ENCODE measurements around the gene NBEA. TPM values are rescaled to one million over a fixed set of nuclear protein-coding genes. Genes with fewer than 3 reads are reported as not detected.

The NBEA gene
- total RNA-seq, 1 experiment from 2014 or later = 0.54 TPM

DNA sequence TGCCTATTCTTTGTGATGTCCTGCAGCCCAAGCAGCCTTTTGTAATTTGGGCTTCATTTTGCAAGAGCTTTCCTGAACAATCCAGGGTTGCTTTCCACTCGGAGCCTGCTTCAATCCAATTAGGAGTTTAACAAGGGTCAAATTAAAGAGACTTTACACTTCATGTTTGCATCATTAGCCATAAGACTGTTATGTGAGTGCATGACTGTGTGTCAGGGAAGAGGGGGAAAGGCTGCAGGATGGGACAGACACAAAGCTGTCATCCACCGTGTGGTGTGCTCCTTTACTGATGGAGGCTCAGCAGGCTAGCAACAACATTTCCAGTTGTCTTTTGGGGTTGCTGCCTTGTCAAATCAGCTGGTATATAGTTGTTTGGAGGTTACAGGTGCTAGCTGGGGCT, 558.1 kb downstream of the NBEA start:
- H3K27ac Mint-ChIP-seq (ENCODE audit: unreplicated experiment) = no peak overlapping the region
- no peak overlapping the region for H3K4me3 ChIP-seq (ENCODE audit: low read depth, low read length)
- BruUV-seq (replicated peaks) = no TSS peak
- no peaks in the 10 kb centered on the region for H3K36me3 Mint-ChIP-seq (ENCODE audit: insufficient read depth, unreplicated experiment)
- intact Hi-C loops (cut with micrococcal nuclease; ENCODE audit: unreplicated experiment) = no loop called here
- no peaks in the 10 kb centered on the region for H3K9me3 Mint-ChIP-seq (ENCODE audit: unreplicated experiment)
- no peaks in the 10 kb centered on the region for H3K36me3 ChIP-seq (ENCODE audit: control insufficient read depth, insufficient read depth, low read length)
- TF ChIP-seq CTCF (IDR thresholded peaks at IDR 0.05; ENCODE audit: insufficient read depth in 1 of 2, low read depth in 1 of 2, low read length in 1 of 2, severe bottlenecking in 1 of 2, unreplicated experiment in 1 of 2) = no peak
- H3K27me3 Mint-ChIP-seq (ENCODE audit: insufficient read depth, unreplicated experiment) = peaks cover 3% of the 10 kb centered on the region
- no peaks in the 10 kb centered on the region for H3K27me3 ChIP-seq (replicated peaks; ENCODE audit: control insufficient read depth, insufficient read depth, low read length)
- no peak for DNase-seq
- H3K4me1 Mint-ChIP-seq (ENCODE audit: low read depth, unreplicated experiment) = no peaks in the 10 kb centered on the region
- no peaks in the 10 kb centered on the region for H3K9me3 ChIP-seq
- CTCF ChIA-PET = no interaction called here
- no peaks in the 10 kb centered on the region for H3K4me1 ChIP-seq
- H3K4me3 Mint-ChIP-seq (ENCODE audit: unreplicated experiment) = no peak overlapping the region
- POLR2A ChIA-PET = no interaction called here

DNA sequence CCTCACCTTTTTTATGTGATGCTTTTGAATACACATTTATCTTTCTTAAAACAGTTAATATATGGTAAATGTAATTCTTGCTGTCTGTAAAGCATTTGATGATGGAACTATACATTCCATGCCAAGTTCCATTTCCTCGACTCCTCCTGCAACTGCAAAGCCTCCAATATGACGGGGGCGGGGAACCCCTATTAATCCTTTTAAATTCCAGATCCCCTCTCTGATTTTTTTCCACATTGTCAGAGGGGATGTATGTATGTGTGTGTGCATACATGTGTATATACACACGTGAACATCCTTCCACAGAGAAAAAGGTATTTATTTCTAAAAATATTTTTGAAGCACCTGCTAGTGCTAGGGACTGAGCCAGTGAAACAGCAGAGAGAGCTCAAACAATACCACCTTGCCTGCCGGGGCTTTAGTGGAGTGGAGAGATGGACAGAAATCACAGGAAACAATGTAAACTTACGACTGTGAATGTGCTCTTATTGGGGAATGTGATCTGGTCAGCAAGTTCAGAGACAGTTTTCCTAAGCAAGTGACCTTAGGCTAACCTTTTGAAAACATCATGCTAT, 559.7 kb downstream of the NBEA start:
- Mint-ChIP-seq H3K27ac (ENCODE audit: unreplicated experiment) (no peak overlapping the region), H3K4me1 (ENCODE audit: low read depth, unreplicated experiment) (no peaks in the 10 kb centered on the region), H3K27me3 (ENCODE audit: insufficient read depth, unreplicated experiment) (peaks cover 3% of the 10 kb centered on the region), H3K4me3 (ENCODE audit: unreplicated experiment) (no peak overlapping the region), H3K36me3 (ENCODE audit: insufficient read depth, unreplicated experiment) (no peaks in the 10 kb centered on the region), H3K9me3 (ENCODE audit: unreplicated experiment) (no peaks in the 10 kb centered on the region)
- BruUV-seq (replicated peaks) = no TSS peak
- Histone ChIP-seq H3K9me3 (no peaks in the 10 kb centered on the region), H3K4me1 (no peaks in the 10 kb centered on the region), H3K27me3 (replicated peaks; ENCODE audit: control insufficient read depth, insufficient read depth, low read length) (no peaks in the 10 kb centered on the region), H3K4me3 (ENCODE audit: low read depth, low read length) (no peak overlapping the region), H3K36me3 (ENCODE audit: control insufficient read depth, insufficient read depth, low read length) (no peaks in the 10 kb centered on the region)
- TF ChIP-seq CTCF (IDR thresholded peaks at IDR 0.05; ENCODE audit: insufficient read depth in 1 of 2, low read depth in 1 of 2, low read length in 1 of 2, severe bottlenecking in 1 of 2, unreplicated experiment in 1 of 2) = no peak
- CTCF ChIA-PET = no interaction called here
- POLR2A ChIA-PET = no interaction called here
- DNase-seq = no peak
- intact Hi-C loops (cut with micrococcal nuclease; ENCODE audit: unreplicated experiment) = no loop called here

DNA sequence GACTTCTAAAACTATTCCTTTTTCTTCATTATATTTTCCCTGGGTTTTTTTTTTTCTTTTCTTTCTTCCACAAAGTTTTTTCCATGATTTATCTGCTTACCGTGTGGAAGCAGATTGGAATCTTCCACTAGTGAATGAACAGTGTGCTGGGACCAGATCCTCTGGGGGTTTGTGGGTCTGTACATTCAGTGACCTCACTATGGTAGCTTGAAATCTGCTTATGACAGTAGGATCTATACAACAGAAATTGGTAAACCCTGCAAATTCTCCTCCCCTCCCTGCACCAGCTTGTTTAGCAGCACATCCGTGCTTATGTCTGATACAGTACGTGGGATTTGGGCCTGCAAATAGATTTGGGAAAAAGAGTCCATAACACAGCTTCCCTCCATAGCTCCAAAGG, 560.4 kb downstream of the NBEA start:
- H3K4me3 ChIP-seq (ENCODE audit: low read depth, low read length) = no peak overlapping the region
- no peaks in the 10 kb centered on the region for H3K9me3 ChIP-seq
- H3K4me1 ChIP-seq = no peaks in the 10 kb centered on the region
- intact Hi-C loops (cut with micrococcal nuclease; ENCODE audit: unreplicated experiment) = no loop called here
- H3K9me3 Mint-ChIP-seq (ENCODE audit: unreplicated experiment) = no peaks in the 10 kb centered on the region
- H3K36me3 ChIP-seq (ENCODE audit: control insufficient read depth, insufficient read depth, low read length) = no peaks in the 10 kb centered on the region
- ChIA-PET CTCF (no interaction called here), POLR2A (no interaction called here)
- no peak for DNase-seq
- no peak overlapping the region for H3K4me3 Mint-ChIP-seq (ENCODE audit: unreplicated experiment)
- H3K27ac Mint-ChIP-seq (ENCODE audit: unreplicated experiment) = no peak overlapping the region
- no peak for TF ChIP-seq CTCF (IDR thresholded peaks at IDR 0.05; ENCODE audit: insufficient read depth in 1 of 2, low read depth in 1 of 2, low read length in 1 of 2, severe bottlenecking in 1 of 2, unreplicated experiment in 1 of 2)
- BruUV-seq (replicated peaks) = no TSS peak
- H3K27me3 Mint-ChIP-seq (ENCODE audit: insufficient read depth, unreplicated experiment) = peaks cover 3% of the 10 kb centered on the region
- no peaks in the 10 kb centered on the region for H3K36me3 Mint-ChIP-seq (ENCODE audit: insufficient read depth, unreplicated experiment)
- no peaks in the 10 kb centered on the region for H3K27me3 ChIP-seq (replicated peaks; ENCODE audit: control insufficient read depth, insufficient read depth, low read length)
- no peaks in the 10 kb centered on the region for H3K4me1 Mint-ChIP-seq (ENCODE audit: low read depth, unreplicated experiment)
